Measurements from ENCODE around the gene GPA33. TPM values are rescaled to one million over a fixed set of nuclear protein-coding genes. Genes with fewer than 3 reads are reported as not detected.

GPA33 gene
- total RNA-seq, 1 donor from 2014 or later = not detected

DNA sequence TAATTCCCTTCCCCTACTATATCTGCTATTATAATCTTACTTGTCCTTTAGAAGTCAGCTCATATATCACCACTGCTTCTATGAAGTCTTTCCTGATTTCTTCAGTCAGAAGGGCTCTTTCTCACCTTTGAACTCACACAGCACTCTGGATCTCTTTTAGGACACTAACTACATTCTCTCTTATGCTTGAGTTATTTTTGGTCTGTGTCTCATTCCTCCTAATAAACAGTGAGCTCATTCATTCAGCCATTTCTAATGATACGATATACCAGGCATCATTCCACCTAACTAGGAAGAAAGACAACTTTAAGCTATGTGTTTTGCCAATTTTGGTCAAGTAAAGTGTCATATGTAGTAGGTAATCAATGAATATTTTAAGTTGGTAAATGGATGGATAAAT lies 2.5 kb upstream of the GPA33 start:
- no peak for DNase-seq (ENCODE audit: low spot score in 2 of 2)
- FAIRE-seq = no peak

DNA sequence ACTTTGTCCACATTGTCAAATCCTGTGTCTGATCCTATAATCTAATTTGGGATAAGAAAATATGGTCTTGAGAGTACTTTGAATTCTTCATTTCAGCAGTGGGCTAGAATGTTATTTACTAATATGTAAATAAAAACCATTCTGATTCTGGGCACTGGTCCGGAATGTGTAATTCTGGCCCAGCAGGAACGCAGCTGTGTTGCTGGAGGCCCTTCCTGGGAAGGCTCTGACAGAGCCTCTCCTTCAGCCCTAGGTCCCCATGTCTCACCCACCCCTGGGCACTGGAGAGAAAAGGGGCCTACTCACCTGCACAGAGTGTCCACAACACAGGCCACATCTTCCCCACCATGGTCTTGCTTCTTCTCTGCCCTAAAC lies 251 bp downstream of the GPA33 start:
- DNase-seq (ENCODE audit: low spot score in 2 of 2) (no peak), FAIRE-seq (no peak)

DNA sequence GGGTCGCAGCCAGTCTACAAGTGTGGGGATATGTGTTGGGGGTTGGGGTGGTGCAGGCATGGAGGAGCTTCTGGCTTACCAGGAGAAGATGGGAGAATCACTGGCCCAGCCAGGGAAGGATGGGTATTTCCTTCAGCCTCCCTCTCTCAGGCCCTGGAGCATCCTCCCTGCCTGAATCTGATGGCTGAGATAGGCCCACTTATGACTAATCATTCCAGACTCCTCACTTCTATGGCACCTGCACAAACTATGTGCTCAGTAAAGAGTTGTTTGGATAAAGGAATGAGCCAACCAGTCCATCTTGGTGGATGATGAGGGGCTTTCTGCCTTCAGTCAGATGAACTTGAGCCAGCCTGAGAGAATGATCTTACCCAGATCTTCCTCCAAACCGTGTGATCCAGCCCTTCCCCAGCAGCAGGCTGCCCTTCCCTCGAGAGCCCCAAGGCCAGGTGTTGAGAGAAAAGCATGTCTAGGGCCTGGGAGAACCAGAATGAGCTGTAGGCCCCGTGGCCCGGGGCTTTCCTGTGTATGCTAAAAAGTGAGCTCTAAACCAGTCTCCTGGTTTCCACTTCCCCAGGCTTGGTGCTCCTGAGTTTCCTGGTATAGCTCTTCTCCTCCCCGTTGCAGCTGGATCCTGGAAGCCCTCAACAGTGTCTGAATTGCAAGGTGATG lies 1.3 kb downstream of the GPA33 start:
- FAIRE-seq = no peak
- DNase-seq (ENCODE audit: low spot score in 2 of 2) = no peak

DNA sequence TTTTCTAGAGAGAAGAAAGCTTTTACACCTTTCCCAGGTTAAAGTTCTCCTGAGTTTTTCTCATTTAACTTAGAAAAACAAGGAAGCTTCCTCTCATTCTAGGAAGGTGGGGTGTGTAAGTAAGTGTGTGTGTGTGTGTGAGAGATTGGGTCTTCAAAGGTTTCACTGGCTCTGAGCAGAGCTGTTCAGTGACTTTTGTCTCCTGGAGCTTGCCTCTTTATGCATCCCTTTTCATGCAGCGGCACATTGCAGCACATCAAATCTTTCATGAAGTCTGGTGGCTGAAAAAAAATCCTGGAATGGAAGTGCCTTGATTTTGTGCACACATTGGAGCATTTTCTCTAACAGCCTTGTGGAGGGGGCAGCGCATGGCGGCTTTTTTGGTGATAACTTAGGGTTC lies 3.4 kb downstream of the GPA33 start:
- no peak for FAIRE-seq
- DNase-seq (ENCODE audit: low spot score in 2 of 2) = no peak

DNA sequence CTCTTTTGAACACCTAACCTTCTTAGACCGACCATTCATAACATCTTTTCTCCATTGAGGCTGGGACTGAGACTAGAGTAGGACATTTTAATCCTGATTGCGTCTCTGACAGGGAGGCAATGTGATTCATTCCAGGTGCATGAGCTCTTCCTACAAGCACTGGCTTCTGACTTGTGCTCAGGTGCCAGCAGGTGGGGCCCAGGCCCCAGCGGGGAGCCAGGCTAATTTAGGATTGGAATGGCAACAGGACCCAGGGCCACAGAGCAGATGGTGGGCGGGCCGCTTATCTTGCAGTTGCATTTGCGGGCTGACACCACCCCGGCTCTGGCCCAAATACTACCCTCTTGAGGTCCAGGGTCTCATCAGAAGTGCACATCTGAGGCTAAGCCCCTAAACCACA lies 4.1 kb downstream of the GPA33 start:
- FAIRE-seq (no peak), DNase-seq (ENCODE audit: low spot score in 2 of 2) (no peak)

DNA sequence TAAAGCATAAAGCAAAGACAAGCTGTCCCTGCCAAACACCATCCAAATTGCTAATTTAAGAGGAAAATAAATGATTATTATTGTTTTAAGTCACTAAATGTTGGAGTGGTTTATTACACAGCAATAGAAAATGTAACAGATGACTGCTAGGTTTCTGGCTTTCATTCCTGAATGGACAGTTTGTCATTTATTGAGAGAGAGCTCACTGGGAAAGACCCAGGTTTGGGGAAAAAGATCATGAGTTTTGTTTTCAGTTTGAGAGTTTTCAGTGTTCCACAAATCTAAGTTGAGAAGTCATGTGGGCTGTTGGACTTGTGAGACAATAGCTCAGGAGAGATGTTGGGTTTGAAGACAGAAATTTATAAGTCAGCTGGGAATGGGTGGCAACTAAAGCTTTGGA lies 5.4 kb downstream of the GPA33 start:
- no peak for FAIRE-seq

DNA sequence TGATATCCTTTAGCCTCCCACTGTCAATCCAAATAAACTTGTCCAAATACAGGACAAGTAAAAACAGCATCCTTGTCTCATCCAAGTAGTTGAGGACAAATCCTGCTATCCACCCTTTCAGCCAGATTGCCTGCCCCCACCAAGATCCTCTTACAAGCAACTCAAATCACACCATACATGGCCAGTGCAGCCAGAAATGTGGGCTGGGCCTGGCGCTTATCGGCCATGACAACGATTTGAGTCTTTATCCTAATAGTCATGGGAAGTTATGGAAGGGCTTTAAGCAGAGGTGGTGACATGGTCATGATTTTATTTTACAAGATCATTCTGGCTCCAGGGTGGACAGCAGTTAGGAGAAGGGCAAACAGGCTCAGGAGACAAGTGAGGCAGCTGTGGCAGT lies 6.3 kb downstream of the GPA33 start:
- no peak for FAIRE-seq
- DNase-seq (ENCODE audit: low spot score in 2 of 2) = no peak

More for the DNA sequence above, 5.4 kb downstream of the GPA33 start:
- no peak for DNase-seq (ENCODE audit: low spot score in 2 of 2)

DNA sequence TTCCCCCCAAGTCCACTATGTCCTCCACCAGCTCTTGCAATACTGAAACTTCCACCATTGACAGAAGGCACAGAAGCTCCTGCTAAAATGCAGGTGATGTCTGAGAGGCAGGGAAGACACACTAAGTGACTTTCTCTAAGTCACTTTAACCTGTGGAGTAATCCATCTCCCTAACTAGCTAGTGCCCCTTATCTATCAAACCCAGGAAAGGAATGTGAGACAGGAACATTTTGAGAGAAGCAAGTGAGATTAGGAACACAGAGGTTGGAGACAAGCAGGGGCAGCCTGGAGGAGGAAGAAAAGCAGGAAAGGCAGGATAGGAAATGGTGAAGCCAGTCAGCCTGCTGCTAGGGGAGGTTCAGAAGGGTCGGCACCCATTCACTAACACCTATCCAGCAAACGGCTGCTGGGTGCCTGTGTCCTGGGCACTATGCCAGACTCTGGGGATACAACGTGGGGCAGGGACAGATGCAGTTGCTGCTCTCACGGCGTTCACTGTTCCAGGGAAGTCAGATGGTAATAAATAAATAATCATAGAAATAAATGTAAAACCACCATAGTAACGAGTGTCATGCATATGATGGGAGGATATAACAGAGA lies 7.0 kb downstream of the GPA33 start:
- DNase-seq (ENCODE audit: low spot score in 2 of 2) (no peak), FAIRE-seq (no peak)

DNA sequence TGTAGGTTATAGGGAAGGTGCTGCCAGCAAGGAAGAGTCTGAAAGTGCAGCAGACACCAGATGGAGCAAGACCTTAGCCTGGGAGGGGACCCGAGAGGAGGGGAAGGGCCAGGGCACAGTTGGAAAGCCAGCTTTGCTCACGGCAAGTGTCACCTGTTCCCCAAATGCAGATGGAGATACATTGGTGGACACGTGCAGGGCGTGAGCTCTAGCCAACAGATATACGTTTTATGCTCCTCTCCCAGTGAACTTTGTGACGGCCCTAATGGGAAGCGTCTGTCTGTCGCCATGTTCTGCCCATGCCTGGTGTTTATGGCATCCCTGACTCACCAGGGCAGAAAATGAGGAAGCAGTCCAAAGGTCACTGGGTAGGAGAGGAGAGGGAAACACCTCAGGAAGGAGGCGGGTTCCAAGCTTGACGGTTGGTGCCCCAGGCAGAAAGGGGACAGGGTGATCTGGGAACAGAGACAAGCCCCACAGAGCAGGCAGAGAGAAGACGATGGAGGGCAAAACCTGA lies 7.6 kb downstream of the GPA33 start:
- DNase-seq (ENCODE audit: low spot score in 2 of 2) = no peak
- no peak for FAIRE-seq

DNA sequence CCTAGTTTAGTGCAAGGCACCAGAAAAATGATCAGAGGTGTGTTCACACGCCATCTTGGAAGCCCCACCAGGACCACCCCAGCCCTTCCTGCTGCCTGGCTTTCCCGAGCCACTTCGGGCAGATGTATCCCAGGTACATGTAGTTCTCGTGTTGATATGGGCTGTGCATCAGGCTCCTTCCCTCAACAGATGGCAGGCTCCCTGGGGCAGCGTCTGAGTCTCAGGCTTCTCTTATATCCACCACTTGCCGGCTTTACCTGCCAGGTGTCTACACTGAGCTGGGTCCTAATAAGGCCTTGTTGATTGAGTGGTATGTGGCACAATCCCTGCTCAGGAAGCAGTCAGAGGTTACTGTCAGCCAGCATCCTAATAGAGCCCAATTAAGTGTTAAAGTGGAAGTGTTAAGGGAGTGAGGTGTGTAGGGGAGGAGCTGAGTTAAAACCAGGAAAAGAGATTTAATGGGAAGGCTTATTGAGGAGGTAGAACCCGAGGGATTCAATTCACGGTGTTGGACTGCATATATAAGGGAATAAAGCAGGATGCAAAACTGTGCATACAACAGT lies 8.5 kb downstream of the GPA33 start:
- DNase-seq (ENCODE audit: low spot score in 2 of 2) (no peak), FAIRE-seq (no peak)

DNA sequence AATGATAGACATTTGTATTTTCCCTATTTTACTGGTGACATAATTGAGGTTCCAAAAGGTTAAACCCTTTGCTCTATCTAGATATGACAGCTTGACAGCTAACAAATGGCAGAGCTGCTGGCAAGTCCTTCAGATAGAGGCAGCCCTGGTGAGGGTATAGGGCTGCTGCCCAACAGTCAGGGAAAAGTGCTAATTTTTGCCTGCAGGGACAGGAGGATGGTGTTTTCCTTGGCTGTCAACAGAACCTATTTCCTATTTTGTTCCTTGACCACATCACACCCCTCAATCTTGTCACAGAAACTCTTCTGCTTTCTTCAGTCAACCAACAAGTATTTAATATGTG lies 12.3 kb downstream of the GPA33 start:
- DNase-seq (ENCODE audit: low spot score in 2 of 2) = no peak
- no peak for FAIRE-seq

DNA sequence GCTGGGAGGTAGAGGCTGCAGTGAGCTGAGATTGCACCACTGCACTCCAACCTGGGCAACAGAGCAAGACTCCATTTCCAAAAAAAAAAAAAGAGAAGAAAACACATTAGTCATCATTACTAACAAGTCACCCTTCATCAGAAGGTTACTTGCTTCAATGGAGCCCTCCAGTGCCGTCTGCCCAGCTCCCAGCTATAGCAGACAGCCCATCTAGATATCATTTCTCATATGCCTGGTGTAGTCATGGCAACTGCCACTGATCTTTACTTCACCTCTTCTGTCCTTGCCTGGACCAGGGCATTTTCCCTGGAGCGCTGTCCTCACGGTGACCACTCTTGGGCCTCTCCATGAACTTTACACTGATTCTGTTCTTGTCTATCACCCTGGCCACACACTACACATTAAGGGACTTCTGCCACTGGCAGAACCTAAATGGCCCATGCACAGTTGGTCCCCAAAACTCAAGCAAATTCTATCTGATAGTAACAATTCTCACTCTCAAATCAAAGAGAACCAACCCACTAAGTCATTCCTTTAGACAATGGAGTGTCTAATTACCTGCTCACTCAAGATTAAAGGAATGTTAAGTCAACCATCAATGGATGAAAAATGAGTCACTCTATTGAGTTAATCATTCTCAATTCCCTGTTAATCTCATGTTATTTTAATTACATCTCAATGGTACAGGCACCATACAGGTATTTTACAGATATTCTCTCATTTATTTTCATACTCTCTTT lies 12.9 kb downstream of the GPA33 start:
- FAIRE-seq (no peak), DNase-seq (ENCODE audit: low spot score in 2 of 2) (no peak)

DNA sequence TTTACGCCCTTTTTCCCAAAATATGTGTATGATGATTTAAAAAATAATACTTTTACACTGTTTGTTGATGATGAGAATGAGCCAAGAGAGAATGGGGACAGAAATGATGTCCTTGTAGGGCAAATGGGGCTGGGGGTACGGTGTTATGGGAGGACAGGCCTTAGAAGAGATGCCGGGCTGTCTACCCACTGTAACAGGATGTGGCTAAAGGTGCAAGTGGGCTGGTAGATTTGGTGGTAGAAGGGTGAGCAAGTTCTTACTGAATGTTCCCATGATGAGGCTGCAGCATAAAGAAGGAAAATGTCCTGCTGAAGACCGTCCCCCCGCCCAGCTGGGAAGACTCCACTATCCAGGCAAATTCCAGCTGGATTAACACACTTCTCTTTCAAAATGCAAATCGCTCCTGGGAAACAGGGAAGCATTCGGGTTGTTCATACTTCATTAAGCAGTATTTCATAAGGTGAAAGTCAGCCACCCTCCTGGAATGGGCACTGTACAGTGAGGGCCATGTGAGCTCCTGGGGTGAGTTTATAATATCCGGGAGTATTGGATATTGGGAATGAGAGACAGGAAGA lies 14.0 kb downstream of the GPA33 start:
- DNase-seq (ENCODE audit: low spot score in 2 of 2) (no peak), FAIRE-seq (no peak)

DNA sequence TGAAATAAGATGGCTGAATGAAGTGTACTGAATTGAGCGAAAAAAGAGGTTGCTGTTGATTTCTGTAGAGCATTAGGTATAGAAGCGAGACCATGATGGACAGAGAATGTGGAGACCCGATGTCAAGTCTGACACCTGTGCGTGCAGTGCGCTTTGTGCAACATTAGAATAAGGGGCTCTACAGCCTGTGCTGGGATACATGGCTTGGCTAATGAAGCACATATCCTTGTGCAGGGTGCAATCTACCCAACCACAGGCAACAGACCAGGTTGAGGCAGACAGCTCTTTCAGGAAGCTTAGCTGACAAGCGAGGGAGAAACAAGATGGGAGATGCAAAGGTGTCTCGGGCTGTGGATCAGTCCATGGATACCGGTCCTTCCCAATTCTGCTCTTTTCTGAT lies 18.9 kb downstream of the GPA33 start:
- DNase-seq (ENCODE audit: low spot score in 2 of 2) (no peak), FAIRE-seq (no peak)

DNA sequence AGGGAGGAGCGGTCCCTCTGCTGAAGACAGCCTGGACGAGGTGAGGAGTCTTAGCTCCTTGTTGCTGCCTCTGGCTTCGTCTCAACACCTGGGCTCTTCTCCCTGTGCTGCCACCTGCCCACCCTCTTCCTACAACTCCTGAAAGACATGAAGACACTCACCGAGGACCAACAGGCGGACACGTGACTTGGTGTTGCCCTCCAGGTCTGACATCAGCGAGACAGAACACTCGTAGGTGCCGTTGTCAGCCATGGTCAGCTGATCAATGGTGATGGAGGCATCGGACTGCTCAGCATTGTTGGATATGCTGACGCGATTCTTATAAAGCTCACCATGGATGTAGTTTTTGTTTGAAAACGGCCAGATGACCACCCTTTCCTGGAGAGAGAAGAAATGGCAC lies 21.4 kb downstream of the GPA33 start:
- DNase-seq (ENCODE audit: low spot score in 2 of 2) (no peak), FAIRE-seq (no peak)

DNA sequence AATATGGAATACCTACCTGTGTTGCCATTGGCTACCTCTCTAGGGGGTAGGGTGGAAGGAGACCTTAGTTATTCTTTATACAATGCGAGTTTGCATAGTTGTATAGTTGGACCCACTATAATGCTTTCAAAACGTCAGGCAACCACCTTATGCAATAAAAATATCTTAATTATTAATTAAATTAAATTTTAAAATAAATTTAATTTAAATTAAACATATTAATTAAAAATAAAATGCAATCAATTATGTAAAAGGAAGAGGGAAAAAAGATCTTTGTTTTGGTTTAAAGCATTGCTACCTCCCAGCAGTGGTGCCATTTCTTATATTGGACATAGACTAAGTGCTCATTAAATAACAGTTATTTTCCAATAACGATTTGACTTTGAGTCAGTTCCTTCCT lies 22.3 kb downstream of the GPA33 start:
- DNase-seq (ENCODE audit: low spot score in 2 of 2) (no peak), FAIRE-seq (no peak)

DNA sequence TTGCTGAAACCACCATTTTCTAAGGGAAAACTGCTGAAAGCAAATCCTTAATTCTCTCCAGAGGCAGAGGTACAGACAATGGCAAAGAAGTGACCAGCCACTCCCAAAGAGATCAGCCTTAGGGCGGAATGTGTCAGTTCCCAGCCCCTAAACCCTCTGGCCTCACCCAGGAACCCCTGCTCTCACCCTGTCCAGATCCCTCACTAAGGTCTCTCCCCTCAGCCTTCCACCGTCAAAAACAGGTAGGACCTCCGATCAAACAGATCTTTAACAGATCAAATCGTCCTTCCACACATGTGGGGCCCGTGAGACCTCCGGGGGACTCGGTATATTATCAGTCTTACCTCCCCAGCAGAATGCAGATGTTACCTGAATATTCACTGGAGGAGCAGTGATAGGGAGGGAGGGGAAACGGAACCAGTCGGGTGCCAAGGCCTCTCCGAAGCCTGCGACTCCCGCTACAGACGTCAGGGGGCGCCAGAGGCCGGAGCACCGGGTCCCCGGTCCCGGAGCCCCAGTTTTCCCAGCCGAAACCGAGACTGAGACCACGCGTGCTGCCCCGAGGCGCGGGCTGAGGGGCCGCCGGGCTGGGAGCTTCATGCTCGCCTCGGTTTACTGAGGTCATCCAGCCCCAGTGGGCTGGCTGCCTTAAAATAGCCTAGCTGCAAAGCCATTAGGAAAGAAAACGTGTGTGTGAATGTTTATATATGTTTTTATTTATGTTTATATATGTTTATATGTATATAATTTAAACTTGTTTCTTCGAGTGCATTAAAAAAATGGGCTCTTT lies 23.6 kb downstream of the GPA33 start:
- DNase-seq (ENCODE audit: low spot score in 2 of 2) (peak; percentile 52 to 87), FAIRE-seq (no peak)

DNA sequence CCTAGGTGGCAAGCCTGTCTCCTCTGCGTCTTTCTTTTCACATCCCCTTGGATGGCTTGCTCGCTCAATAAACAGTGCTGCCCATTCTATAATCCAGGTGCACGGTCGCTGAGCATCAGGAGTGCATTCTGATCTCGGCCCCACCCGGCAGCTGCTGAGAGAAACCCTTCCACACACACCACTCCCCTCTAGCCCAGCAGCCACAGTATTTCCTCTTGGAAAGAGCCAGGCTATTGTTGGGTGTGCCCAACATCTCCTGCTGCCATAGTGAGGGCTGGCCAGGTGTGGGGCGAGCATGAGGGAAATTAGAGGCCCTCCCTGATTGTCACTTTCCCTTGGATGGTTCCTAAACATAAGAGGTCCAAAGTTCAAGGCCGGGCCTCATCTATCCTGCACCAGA lies 24.7 kb downstream of the GPA33 start:
- DNase-seq (ENCODE audit: low spot score in 2 of 2) (no peak), FAIRE-seq (no peak)

DNA sequence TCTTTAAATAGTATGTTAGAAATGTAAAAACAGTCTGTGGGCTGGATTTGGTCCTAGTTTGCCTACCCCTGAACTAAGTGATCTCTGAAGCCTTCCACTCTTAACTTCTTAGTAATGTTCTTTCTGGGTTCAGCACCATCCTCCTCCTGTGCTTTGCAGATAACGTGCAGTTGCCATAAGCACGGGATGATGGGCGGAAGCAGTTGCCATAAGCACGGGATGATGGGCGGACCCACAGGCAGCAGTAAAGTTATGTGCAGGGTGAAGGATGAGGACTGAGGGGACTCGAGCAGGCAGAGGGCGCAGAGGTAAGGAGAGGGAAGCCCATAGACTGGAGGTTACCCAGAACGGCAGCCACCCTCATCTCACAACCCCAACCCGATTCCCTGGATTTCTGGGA lies 25.6 kb downstream of the GPA33 start:
- DNase-seq (ENCODE audit: low spot score in 2 of 2) (no peak), FAIRE-seq (no peak)

DNA sequence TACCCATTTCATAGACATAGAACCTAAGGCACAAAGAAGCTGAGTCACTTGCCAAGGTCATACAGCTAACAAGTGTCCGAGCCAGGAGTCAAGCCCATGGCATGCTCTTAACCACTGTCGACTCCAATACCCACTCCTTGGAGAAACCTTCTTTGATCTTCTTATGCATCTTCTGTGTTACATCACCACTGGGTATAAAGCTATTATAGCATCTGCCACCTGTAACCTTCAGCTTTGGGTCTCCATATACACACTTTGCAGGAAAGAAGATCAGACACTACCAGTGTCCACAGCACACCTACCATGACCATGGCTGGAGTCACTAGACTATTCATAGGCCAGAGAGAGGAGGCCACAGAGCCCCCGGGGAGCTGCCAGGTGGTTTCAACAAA lies 29.1 kb downstream of the GPA33 start:
- FAIRE-seq (no peak), DNase-seq (ENCODE audit: low spot score in 2 of 2) (no peak)

All from frontal cortex (tissue), 4 donors.